H1 (cell line): ENCODE measurements around the gene POLG. TPM values are rescaled to one million over a fixed set of nuclear protein-coding genes. Genes with fewer than 3 reads are reported as not detected.
A peak's percentile ranks its signal among the peaks of the same experiment; 100 is the strongest.

Experiments used
- CTCF ChIA-PET: fragments of 300-600 bp; sonication (Branson Sonifier 250); formaldehyde crosslinking; loops from one replicate; lab custom pipeline; 2021; ENCODE audit not compliant: partially characterized antibody; lab: Charles Lee
- POLR2A ChIA-PET: fragments of 300-600 bp; sonication (Branson Sonifier 250); formaldehyde crosslinking; loops from one replicate; lab custom pipeline; 2021; ENCODE audit warnings: inconsistent platforms; ENCODE audit not compliant: partially characterized antibody; lab: Charles Lee
- DNase-seq, 2 experiments: peaks; one replicate each; pipeline versions ENCODE4 v3.0.0 to v3.0.0-alpha.2; 2010 to 2022; ENCODE audit warnings: low spot score in 2 of 2, low read depth in 1 of 2, mixed read lengths in 1 of 2
- FAIRE-seq: peaks from 2 replicates; lab custom pipeline; 2011; peaks lifted over from hg19 to GRCh38; lab: Jason Lieb, UNC
- H2AFZ ChIP-seq: 2 replicates; pipeline ENCODE4 v1.8.1; 2012; ENCODE audit warnings: low read length, inconsistent platforms
- H2AK5ac ChIP-seq: 2 replicates; pipeline ENCODE4 v1.6.1; 2013; ENCODE audit warnings: low read depth, low read length
- H2BK120ac ChIP-seq: replicated peaks from 2 replicates; pipeline ENCODE3; 2013; ENCODE audit warnings: low read depth, low read length, inconsistent platforms
- H2BK12ac ChIP-seq: 2 replicates; pipeline ENCODE4 v1.6.1; 2013; ENCODE audit warnings: low read depth, low read length
- H2BK15ac ChIP-seq: 2 replicates; pipeline ENCODE4 v1.6.1; 2013; ENCODE audit warnings: low read length
- H2BK20ac ChIP-seq: 2 replicates; pipeline ENCODE4 v1.6.1; 2013; ENCODE audit warnings: low read length
- H2BK5ac ChIP-seq: 2 replicates; pipeline ENCODE4 v1.6.1; 2013; ENCODE audit warnings: low read depth, low read length
- H3K14ac ChIP-seq: 2 replicates; pipeline ENCODE4 v1.6.1; 2013; ENCODE audit warnings: inconsistent platforms; ENCODE audit not compliant: insufficient read length
- H3K18ac ChIP-seq: 2 replicates; pipeline ENCODE4 v1.6.1; 2013; ENCODE audit warnings: low read length; ENCODE audit errors: extremely low read depth
- H3K23ac ChIP-seq: 2 replicates; pipeline ENCODE4 v1.6.1; 2013; ENCODE audit warnings: inconsistent platforms; ENCODE audit not compliant: insufficient read length
- H3K23me2 ChIP-seq: 2 replicates; pipeline ENCODE4 v1.6.1; 2013; ENCODE audit warnings: low read depth, low read length
- H3K27ac ChIP-seq: 2 replicates; pipeline ENCODE4 v1.6.1; 2011; ENCODE audit warnings: low read depth, low read length, inconsistent platforms
- H3K27me3 ChIP-seq, 4 experiments: replicated peaks in 1 of 4; 1 replicate in 1 of 4; 2 replicates in 3 of 4; pipeline versions ENCODE4 v1.6.1 to v1.8.1; 2011 to 2013; ENCODE audit warnings: low read length in 3 of 4, mild to moderate bottlenecking in 3 of 4, inconsistent platforms in 2 of 4, mixed read lengths in 2 of 4, moderate library complexity in 1 of 4; ENCODE audit not compliant: control insufficient read depth in 3 of 4, insufficient read depth in 3 of 4; ENCODE audit errors: extremely low read depth in 1 of 4
- H3K36me3 ChIP-seq, 4 experiments: 2 replicates each; pipeline versions ENCODE4 v1.6.1 to v1.8.1; 2011 to 2013; ENCODE audit warnings: mild to moderate bottlenecking in 4 of 4, low read length in 3 of 4, moderate library complexity in 2 of 4, control low read depth in 1 of 4, inconsistent platforms in 1 of 4; ENCODE audit not compliant: insufficient read depth in 4 of 4, control insufficient read depth in 2 of 4
- H3K4ac ChIP-seq: replicated peaks from 2 replicates; pipeline ENCODE3; 2013; ENCODE audit warnings: low read length, low read depth, mixed read lengths, inconsistent platforms; ENCODE audit not compliant: insufficient read length
- H3K4me1 ChIP-seq, 4 experiments: replicated peaks in 1 of 4; 1 replicate in 1 of 4; 2 replicates in 3 of 4; pipeline versions ENCODE4 v1.6.1 to v1.8.1; 2011 to 2013; ENCODE audit warnings: low read length in 3 of 4, inconsistent platforms in 2 of 4, mixed read lengths in 1 of 4; ENCODE audit not compliant: insufficient read depth in 4 of 4, control insufficient read depth in 3 of 4
- H3K4me2 ChIP-seq, 2 experiments: 2 replicates each; pipeline versions ENCODE4 v1.6.1 to v1.8.1; 2011 to 2013; ENCODE audit warnings: low read depth in 2 of 2, low read length in 2 of 2, control low read depth in 1 of 2, inconsistent platforms in 1 of 2, mild to moderate bottlenecking in 1 of 2; ENCODE audit not compliant: insufficient read depth in 1 of 2
- H3K4me3 ChIP-seq, 4 experiments: fragments of 200-600, 300-600 bp in 1 of 4; sonication (generic), shearing (Covaris generic), sonication (Bioruptor Twin) in 1 of 4; 2 replicates each; pipeline versions ENCODE4 v1.5.1 to v1.8.1; 2011 to 2016; ENCODE audit warnings: low read length in 4 of 4, low read depth in 3 of 4, control low read depth in 2 of 4, inconsistent platforms in 2 of 4, mild to moderate bottlenecking in 2 of 4, mixed read lengths in 1 of 4, moderate library complexity in 1 of 4; ENCODE audit not compliant: insufficient read depth in 2 of 4; ENCODE audit errors: extremely low read depth in 1 of 4
- H3K56ac ChIP-seq: replicated peaks from 2 replicates; pipeline ENCODE3; 2013; ENCODE audit warnings: low read depth, mild to moderate bottlenecking, mixed read lengths, low read length, inconsistent platforms; ENCODE audit not compliant: insufficient read length
- H3K79me1 ChIP-seq: 2 replicates; pipeline ENCODE4 v1.6.1; 2013; ENCODE audit warnings: low read depth, low read length, control low read depth
- H3K79me2 ChIP-seq, 2 experiments: 2 replicates each; pipeline versions ENCODE4 v1.6.1 to v1.8.1; 2012 to 2013; ENCODE audit warnings: low read length in 2 of 2, mild to moderate bottlenecking in 2 of 2, inconsistent platforms in 1 of 2; ENCODE audit not compliant: insufficient read depth in 2 of 2, control insufficient read depth in 1 of 2
- H3K9ac ChIP-seq, 4 experiments: replicated peaks in 1 of 4; 1 replicate in 1 of 4; 2 replicates in 3 of 4; pipeline versions ENCODE4 v1.6.1 to v1.8.1; 2011 to 2013; ENCODE audit warnings: low read depth in 3 of 4, low read length in 3 of 4, control low read depth in 2 of 4, mild to moderate bottlenecking in 2 of 4, moderate library complexity in 2 of 4, inconsistent platforms in 1 of 4; ENCODE audit errors: extremely low read depth in 1 of 4
- H3K9me3 ChIP-seq, 2 experiments: 2 replicates each; pipeline versions ENCODE4 v1.6.1 to v1.8.1; 2012 to 2013; ENCODE audit warnings: mild to moderate bottlenecking in 2 of 2, moderate library complexity in 2 of 2, control low read depth in 1 of 2, inconsistent platforms in 1 of 2, low read depth in 1 of 2, low read length in 1 of 2, mixed read lengths in 1 of 2; ENCODE audit not compliant: insufficient read depth in 2 of 2
- H4K20me1 ChIP-seq, 2 experiments: replicated peaks in 1 of 2; 2 replicates each; pipeline versions ENCODE3 to v1.8.1; 2011 to 2013; ENCODE audit warnings: inconsistent platforms in 2 of 2, low read length in 2 of 2, mild to moderate bottlenecking in 1 of 2; ENCODE audit not compliant: insufficient read depth in 2 of 2, control insufficient read depth in 1 of 2
- H4K5ac ChIP-seq: 2 replicates; pipeline ENCODE4 v1.6.1; 2013; ENCODE audit warnings: low read length, low read depth, mixed read lengths, inconsistent platforms; ENCODE audit not compliant: insufficient read length
- H4K8ac ChIP-seq: 2 replicates; pipeline ENCODE4 v1.8.0; 2013; ENCODE audit warnings: mild to moderate bottlenecking, moderate library complexity, low read length, inconsistent platforms; ENCODE audit not compliant: insufficient read depth; ENCODE audit errors: extremely low read depth
- H4K91ac ChIP-seq: replicated peaks from 2 replicates; pipeline ENCODE3; 2013; ENCODE audit warnings: low read length, mixed read lengths, inconsistent platforms; ENCODE audit not compliant: insufficient read length
- BRCA1 ChIP-seq: IDR thresholded peaks from 2 replicates; pipeline ENCODE4 v1.6.1; 2012; ENCODE audit warnings: low read depth, low read length, improper control_type of control experiment
- FOSL1 ChIP-seq: IDR thresholded peaks from 2 replicates; pipeline ENCODE4 v1.6.1; 2011; ENCODE audit warnings: mild to moderate bottlenecking, low read depth, low read length, moderate library complexity; ENCODE audit not compliant: insufficient read depth
- JUN ChIP-seq: IDR thresholded peaks from 2 replicates; pipeline ENCODE4 v1.6.1; 2011; ENCODE audit warnings: low read depth, mild to moderate bottlenecking, improper control_type of control experiment, low read length
- JUND ChIP-seq: IDR thresholded peaks from 2 replicates; pipeline ENCODE4 v1.6.1; 2011; ENCODE audit warnings: mild to moderate bottlenecking, improper control_type of control experiment, low read length
- KDM4A ChIP-seq: IDR thresholded peaks from one replicate; pipeline ENCODE4 v1.7.1; 2012; ENCODE audit warnings: low read depth, mild to moderate bottlenecking, moderate library complexity, low read length, inconsistent platforms; ENCODE audit not compliant: severe bottlenecking
- MAX ChIP-seq: IDR thresholded peaks from 2 replicates; pipeline ENCODE4 v1.6.1; 2012; ENCODE audit warnings: inconsistent platforms
- NANOG ChIP-seq: IDR thresholded peaks from 2 replicates; pipeline ENCODE4 v1.6.1; 2011; ENCODE audit warnings: low read length, low read depth, mild to moderate bottlenecking, inconsistent platforms; ENCODE audit not compliant: insufficient read depth, poor library complexity, severe bottlenecking
- POLR2A ChIP-seq, 2 experiments: IDR thresholded peaks; 1 replicate in 1 of 2; 2 replicates in 1 of 2; pipeline ENCODE4 v1.6.1; 2011; ENCODE audit warnings: low read depth in 2 of 2, low read length in 2 of 2, mild to moderate bottlenecking in 2 of 2; ENCODE audit errors: control extremely low read depth in 1 of 2
- RAD21 ChIP-seq, 2 experiments: IDR thresholded peaks in 1 of 2; conservative IDR thresholded peaks in 1 of 2; 2 replicates each; pipeline ENCODE4 v1.6.1; 2011; ENCODE audit warnings: low read depth in 2 of 2, low read length in 2 of 2, improper control_type of control experiment in 1 of 2, inconsistent platforms in 1 of 2, mild to moderate bottlenecking in 1 of 2, moderate library complexity in 1 of 2
- RBBP5 ChIP-seq: IDR thresholded peaks from 2 replicates; pipeline ENCODE4 v1.7.1; 2012; ENCODE audit warnings: low read depth, mild to moderate bottlenecking, inconsistent platforms, low read length, moderate library complexity, borderline replicate concordance
- SP1 ChIP-seq: IDR thresholded peaks from 2 replicates; pipeline ENCODE4 v1.6.1; 2011; ENCODE audit warnings: low read depth, low read length
- TAF7 ChIP-seq: optimal IDR thresholded peaks from 2 replicates; pipeline ENCODE3; 2011; ENCODE audit warnings: low read depth, mild to moderate bottlenecking, inconsistent platforms, low read length, moderate library complexity, borderline replicate concordance
- ZNF274 ChIP-seq: IDR thresholded peaks from 2 replicates; pipeline ENCODE4 v1.7.0; 2012; ENCODE audit warnings: low read length, borderline replicate concordance; ENCODE audit errors: extremely low read depth
- WGBS, 2 experiments: shearing (Covaris generic) in 1 of 2; methylation state at CpG; one replicate each; pipeline versions ENCODE4 v1.1.6 to v1.1.7; 2013 to 2015; ENCODE audit warnings: low lambda C conversion rate in 2 of 2, mixed read lengths in 2 of 2, inconsistent platforms in 1 of 2, low coverage in 1 of 2, missing lambda C conversion rate in 1 of 2; ENCODE audit not compliant: insufficient replicate concordance in 2 of 2, insufficient coverage in 1 of 2, insufficient read length in 1 of 2; ENCODE audit errors: extremely low coverage in 1 of 2, missing lambda C conversion rate in 1 of 2; 5-methylcytosine and 5-hydroxymethylcytosine counted together
- polyA plus RNA-seq, 7 experiments: library from polyadenylated mRNA; depleted of rRNA in 3 of 7; stranded (reverse) in 5 of 7; unstranded in 2 of 7; fragments of >200 nt in 5 of 7; fragments of 200-250 nt in 2 of 7; gene quantifications; 1 replicate in 5 of 7; 2 replicates in 1 of 7; 4 replicates in 1 of 7; pipeline versions ENCODE4 v1.2.1 to v1.2.3, GENCODE V29; 2011 to 2013; ENCODE audit warnings: missing spikeins in 2 of 7, mixed read lengths in 2 of 7
- total RNA-seq: library from RNA; stranded (reverse); fragmentation: NEBNext Ultra II Directional; extraction: Animal tissue kit (Norgen Biotek cat#: 25700); gene quantifications from 2 replicates; pipeline ENCODE4 v1.2.1, GENCODE V29; 2021

Gene POLG
- total and polyA plus RNA-seq, 2 of the 8 experiments (the other 6 are each of a cell fraction or from before 2014, with no cell fraction given) = 14.8 to 52.3 TPM

GRCh38 chr15:89377842-89378295 lies 43.2 kb upstream of the POLG start:
- H3K79me1 ChIP-seq = no peaks in the 10 kb centered on the region
- H3K9me3 ChIP-seq = no peaks in the 10 kb centered on the region
- H3K79me2 ChIP-seq = no peaks in the 10 kb centered on the region
- no peak overlapping the region for H2AK5ac ChIP-seq
- H3K27ac ChIP-seq = no peak overlapping the region
- WGBS, 2 experiments = 2% methylated on average over 29 of the region's 30 CpGs; no CpG with 5 or more reads in 1 of the 2 experiments
- peak overlapping the region; percentile 77 for H2BK12ac ChIP-seq
- H4K5ac ChIP-seq = no peak overlapping the region
- no peak overlapping the region for H3K18ac ChIP-seq
- H3K4me1 ChIP-seq = peaks cover 18 to 32% (median 25%) of the 10 kb centered on the region in 4 experiments
- no peak overlapping the region for H3K4ac ChIP-seq
- no peak overlapping the region for H4K91ac ChIP-seq
- CTCF ChIA-PET = interaction anchor here (0.8 to 6.6 kb wide), 4 partner anchors 41 to 66 kb away, joined by 3 to 62 read pairs (median 8); partner anchors contain the start of gene POLG
- no peak for DNase-seq
- FAIRE-seq = no peak
- H2BK5ac ChIP-seq = no peak overlapping the region
- H2BK15ac ChIP-seq = 0 out of 2 replicates have a peak overlapping the region, but pooled peaks have one; percentile 49
- H3K27me3 ChIP-seq = peaks cover 94 to 100% (median 98%) of the 10 kb centered on the region in 4 experiments
- H4K20me1 ChIP-seq = peaks cover 4 to 12% of the 10 kb centered on the region in 2 experiments
- no peak overlapping the region for H3K56ac ChIP-seq
- H3K9ac ChIP-seq = peak overlapping the region in 1 of 4 experiments; percentile 0; a peak in 1 of 7 replicates
- H3K4me3 ChIP-seq = peak overlapping the region in 2 of 4 experiments; percentile 38 to 55; a peak in 2 of 8 replicates
- H2AFZ ChIP-seq = no peak overlapping the region
- no peak overlapping the region for H3K14ac ChIP-seq
- no peak overlapping the region for H4K8ac ChIP-seq
- H3K23ac ChIP-seq = no peak overlapping the region
- POLR2A ChIA-PET = interaction anchor here (0.6 to 4.0 kb wide), 11 partner anchors 9 to 23 kb away, joined by 3 to 28 read pairs (median 4); no protein-coding TSS in a partner anchor
- no peak overlapping the region for H2BK20ac ChIP-seq
- H2BK120ac ChIP-seq = no peak overlapping the region
- H3K36me3 ChIP-seq = peaks cover 0 to 8% (median 0%) of the 10 kb centered on the region in 4 experiments; a peak in 1 of 8 replicates
- peaks cover 9% of the 10 kb centered on the region; the same call in 1 of the 2 replicates for H3K23me2 ChIP-seq
- H3K4me2 ChIP-seq = peak overlapping the region; percentile 71 to 77
- TF ChIP-seq FOSL1 (no peak), JUND (no peak), KDM4A (no peak), BRCA1 (no peak), POLR2A (IDR thresholded peaks at IDR 0.05; ENCODE audit: control extremely low read depth in 1 of 2, low read depth in 2 of 2, low read length in 2 of 2) (no peak), RAD21 (IDR thresholded peaks at IDR 0.05 in 1 of 2, conservative IDR thresholded peaks at IDR 0.05 in 1 of 2; ENCODE audit: low read depth in 2 of 2, low read length in 2 of 2) (no peak), TAF7 (no peak), NANOG (no peak), MAX (no peak), SP1 (no peak), ZNF274 (no peak), JUN (no peak), RBBP5 (no peak)
